Nephron (organoid): Measurements from ENCODE around the gene ZNF525.
"Not testable (repeated sequence)": the region's sequence is repeated elsewhere in the genome, so short reads cannot be mapped to it uniquely, and the experiment has no call there.

Experiments used
- H3K27ac Mint-ChIP-seq, 3 experiments: 2 replicates each; pipeline ENCODE4 v1.8.0; 2020; ENCODE audit warnings: mixed read lengths in 3 of 3, mild to moderate bottlenecking in 2 of 3, moderate library complexity in 1 of 3
- H3K27me3 Mint-ChIP-seq: 2 replicates; pipeline ENCODE4 v1.8.0; 2021; ENCODE audit warnings: low read depth, mild to moderate bottlenecking, moderate library complexity, mixed read lengths
- H3K36me3 Mint-ChIP-seq: 2 replicates; pipeline ENCODE4 v1.8.0; 2020; ENCODE audit warnings: low read depth, mixed read lengths
- H3K4me1 Mint-ChIP-seq: 2 replicates; pipeline ENCODE4 v1.8.0; 2020; ENCODE audit warnings: mixed read lengths
- H3K4me3 Mint-ChIP-seq, 3 experiments: 2 replicates each; pipeline ENCODE4 v1.8.0; 2020; ENCODE audit warnings: mild to moderate bottlenecking in 3 of 3, mixed read lengths in 3 of 3, moderate library complexity in 2 of 3
- H3K9me3 Mint-ChIP-seq: 2 replicates; pipeline ENCODE4 v1.8.0; 2020; ENCODE audit warnings: mixed read lengths
- TF ChIP-seq, protein P1 (sequence below), 3 experiments: fragments of 200-600 bp; sonication (generic); IDR thresholded peaks; one replicate each; pipeline ENCODE4 v1.5.0; 2021; ENCODE audit warnings: antibody characterized with exemption in 3 of 3; ENCODE audit not compliant: unreplicated experiment in 3 of 3

ZNF525 gene

DNA sequence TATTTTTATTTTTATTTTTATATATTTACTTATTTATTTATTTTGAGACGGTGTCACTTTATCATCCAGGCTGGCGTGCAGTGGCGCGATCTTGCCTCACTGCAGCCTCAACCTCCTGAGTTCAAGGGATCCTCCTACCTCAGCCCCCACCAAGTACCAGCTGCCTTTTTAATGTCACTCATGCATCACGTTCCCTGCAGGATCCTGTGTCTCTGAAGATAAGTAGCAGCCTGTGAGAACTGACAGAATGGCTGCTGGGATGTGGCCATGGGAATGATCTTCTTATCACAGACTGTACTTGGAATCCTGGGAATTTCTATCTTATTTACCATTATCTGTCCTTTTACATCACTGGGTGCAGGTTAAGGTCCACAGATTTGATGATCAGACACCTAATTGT, 57.0 kb downstream of the ZNF525 start:
- TF ChIP-seq, protein P1, sequence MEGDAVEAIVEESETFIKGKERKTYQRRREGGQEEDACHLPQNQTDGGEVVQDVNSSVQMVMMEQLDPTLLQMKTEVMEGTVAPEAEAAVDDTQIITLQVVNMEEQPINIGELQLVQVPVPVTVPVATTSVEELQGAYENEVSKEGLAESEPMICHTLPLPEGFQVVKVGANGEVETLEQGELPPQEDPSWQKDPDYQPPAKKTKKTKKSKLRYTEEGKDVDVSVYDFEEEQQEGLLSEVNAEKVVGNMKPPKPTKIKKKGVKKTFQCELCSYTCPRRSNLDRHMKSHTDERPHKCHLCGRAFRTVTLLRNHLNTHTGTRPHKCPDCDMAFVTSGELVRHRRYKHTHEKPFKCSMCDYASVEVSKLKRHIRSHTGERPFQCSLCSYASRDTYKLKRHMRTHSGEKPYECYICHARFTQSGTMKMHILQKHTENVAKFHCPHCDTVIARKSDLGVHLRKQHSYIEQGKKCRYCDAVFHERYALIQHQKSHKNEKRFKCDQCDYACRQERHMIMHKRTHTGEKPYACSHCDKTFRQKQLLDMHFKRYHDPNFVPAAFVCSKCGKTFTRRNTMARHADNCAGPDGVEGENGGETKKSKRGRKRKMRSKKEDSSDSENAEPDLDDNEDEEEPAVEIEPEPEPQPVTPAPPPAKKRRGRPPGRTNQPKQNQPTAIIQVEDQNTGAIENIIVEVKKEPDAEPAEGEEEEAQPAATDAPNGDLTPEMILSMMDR (IDR thresholded peaks at IDR 0.05; ENCODE audit: unreplicated experiment in 3 of 3) = no peak
- Mint-ChIP-seq H3K36me3 (peaks cover 7% of the 10 kb centered on the region), H3K27ac (no peak overlapping the region), H3K4me3 (no peak overlapping the region), H3K27me3 (peaks cover 3% of the 10 kb centered on the region), H3K4me1 (no peaks in the 10 kb centered on the region), H3K9me3 (peaks cover 2% of the 10 kb centered on the region)

DNA sequence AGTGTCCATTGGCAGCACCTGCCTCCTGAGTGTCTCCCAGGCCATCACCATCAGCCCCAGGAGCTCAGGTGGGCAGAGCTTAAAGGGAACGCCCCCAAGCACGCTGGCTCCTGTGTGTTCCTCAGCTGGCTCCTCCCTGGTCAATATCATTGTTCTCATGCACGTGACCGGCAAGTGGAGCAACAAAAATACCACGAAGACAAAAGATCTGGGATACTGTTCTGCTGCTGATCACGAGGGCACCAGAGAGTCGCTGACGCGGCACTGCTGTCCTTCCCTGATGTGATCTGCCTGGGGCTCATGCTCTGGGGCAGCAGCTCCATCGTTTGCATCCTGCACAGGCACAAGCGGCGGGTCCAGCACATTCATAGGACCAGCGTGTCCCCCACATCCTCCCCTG, 57.6 kb downstream of the ZNF525 start:
- H3K36me3 Mint-ChIP-seq, H3K27ac Mint-ChIP-seq, H3K4me3 Mint-ChIP-seq, H3K27me3 Mint-ChIP-seq, H3K9me3 Mint-ChIP-seq, H3K4me1 Mint-ChIP-seq: not testable (repeated sequence)

DNA sequence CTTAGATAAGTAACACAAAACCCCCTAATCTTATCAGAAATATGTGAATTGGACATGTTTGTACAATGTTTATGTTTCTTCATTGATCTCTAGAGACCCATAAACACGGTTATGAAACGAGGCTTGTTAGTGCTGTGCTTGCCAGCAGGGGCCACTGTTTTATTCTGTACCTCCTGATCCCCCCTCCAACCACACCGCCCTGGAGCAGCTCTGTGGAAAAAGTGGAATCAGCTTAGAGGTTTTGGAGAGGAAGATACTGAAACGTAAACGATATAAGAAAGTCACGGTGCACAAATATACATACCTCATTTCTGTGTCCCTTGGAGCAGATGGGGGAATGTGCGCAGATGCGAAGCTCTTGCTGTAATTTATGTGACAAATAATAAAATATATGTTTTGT, 58.2 kb downstream of the ZNF525 start:
- not testable (repeated sequence) for H3K4me1 Mint-ChIP-seq, H3K36me3 Mint-ChIP-seq, H3K4me3 Mint-ChIP-seq, H3K9me3 Mint-ChIP-seq, H3K27me3 Mint-ChIP-seq, H3K27ac Mint-ChIP-seq
- TF ChIP-seq, protein P1 (IDR thresholded peaks at IDR 0.05; ENCODE audit: unreplicated experiment in 3 of 3) = peak in 2 of 3 experiments; percentile 12 to 26

DNA sequence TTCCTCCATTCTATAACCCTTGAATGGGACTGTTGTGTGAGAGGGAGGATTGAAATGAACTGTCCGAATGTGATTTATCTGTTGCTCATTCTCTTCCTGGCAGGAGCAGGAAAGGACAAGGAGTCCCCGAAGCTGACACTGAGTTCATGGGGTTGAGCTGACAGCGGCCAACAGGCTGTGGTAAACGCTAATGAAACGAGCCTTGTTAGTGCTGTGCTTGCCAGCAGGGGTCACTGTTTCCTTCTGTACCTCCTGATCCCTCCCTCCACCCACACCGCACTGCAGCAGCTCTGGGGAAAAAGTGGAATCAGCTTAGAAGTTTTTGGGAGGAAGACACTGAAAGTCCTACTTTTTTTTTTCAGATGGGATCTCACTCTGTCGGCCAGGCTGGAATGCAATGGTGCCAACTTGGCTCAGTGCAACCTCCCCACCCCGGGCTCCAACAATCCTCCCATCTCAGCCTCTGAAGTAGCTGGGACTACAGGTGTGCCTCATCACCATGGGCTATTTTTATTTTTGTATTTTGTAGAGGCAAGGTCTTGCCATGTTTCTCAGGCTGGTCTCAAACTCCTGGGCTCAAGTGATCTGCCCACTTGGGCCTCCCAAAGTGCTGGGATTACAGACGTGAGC, 59.6 kb downstream of the ZNF525 start:
- no peaks in the 10 kb centered on the region for H3K36me3 Mint-ChIP-seq
- no peaks in the 10 kb centered on the region for H3K4me1 Mint-ChIP-seq
- TF ChIP-seq, protein P1 (IDR thresholded peaks at IDR 0.05; ENCODE audit: unreplicated experiment in 3 of 3) = peak; percentile 75 to 84 (median 80)
- no peaks in the 10 kb centered on the region for H3K9me3 Mint-ChIP-seq
- H3K4me3 Mint-ChIP-seq = peak overlapping the region in 1 of 3 experiments; percentile 34
- peak overlapping the region in 1 of 3 experiments; percentile 54 for H3K27ac Mint-ChIP-seq
- peaks cover 3% of the 10 kb centered on the region for H3K27me3 Mint-ChIP-seq

DNA sequence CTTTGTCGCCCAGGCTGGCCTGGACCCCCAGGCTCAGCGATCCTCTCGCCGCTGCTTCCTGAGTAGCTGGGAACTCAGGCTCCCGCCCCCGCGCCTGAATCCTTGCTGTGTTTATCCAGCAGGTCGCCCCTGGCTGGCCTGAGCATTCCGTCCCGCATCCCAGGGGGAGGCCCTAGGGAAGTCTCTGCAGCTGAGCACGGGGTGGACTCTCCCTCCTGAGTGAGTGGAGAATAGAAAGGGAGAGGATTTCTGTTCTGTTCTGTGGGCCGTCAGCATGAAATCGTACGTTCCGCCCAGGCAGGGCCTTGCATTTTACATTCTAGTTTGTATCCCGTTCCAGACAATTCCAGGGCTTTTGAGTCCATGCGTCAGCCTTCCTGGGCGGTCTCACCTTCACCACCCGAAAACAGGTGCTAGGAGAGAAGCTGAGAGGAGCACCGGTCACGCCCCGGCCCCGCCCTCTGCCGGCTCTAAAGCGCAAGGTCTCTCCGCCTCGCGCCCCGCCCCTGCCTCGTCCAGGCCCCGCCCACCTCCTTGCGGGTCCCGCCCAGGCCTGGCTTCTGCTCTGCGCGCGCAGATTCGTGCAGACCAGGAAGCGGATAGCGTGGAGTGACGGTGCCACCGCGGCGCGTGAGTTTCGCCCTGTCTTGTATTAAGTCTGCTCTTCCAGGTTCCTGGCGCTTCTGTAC, 66.0 kb downstream of the ZNF525 start, which contains the start of gene ZNF761:
TSS of gene ZNF761 (plus strand) at position 586 of the 689 bp plus-strand sequence. CDS start 15,285 bp downstream, outside the sequence.
- Mint-ChIP-seq H3K27me3 (no peaks in the 10 kb centered on the region), H3K4me3 (peak within 1 kb of the TSS; percentile 86 to 90 (median 89)), H3K36me3 (peaks cover 28% of the 10 kb centered on the region), H3K4me1 (peaks cover 21% of the 10 kb centered on the region), H3K27ac (peak within 1 kb of the TSS; percentile 88 to 99 (median 97)), H3K9me3 (no peaks in the 10 kb centered on the region)
- TF ChIP-seq, protein P1 (IDR thresholded peaks at IDR 0.05; ENCODE audit: unreplicated experiment in 3 of 3) = peak; percentile 35 to 49 (median 40)

DNA sequence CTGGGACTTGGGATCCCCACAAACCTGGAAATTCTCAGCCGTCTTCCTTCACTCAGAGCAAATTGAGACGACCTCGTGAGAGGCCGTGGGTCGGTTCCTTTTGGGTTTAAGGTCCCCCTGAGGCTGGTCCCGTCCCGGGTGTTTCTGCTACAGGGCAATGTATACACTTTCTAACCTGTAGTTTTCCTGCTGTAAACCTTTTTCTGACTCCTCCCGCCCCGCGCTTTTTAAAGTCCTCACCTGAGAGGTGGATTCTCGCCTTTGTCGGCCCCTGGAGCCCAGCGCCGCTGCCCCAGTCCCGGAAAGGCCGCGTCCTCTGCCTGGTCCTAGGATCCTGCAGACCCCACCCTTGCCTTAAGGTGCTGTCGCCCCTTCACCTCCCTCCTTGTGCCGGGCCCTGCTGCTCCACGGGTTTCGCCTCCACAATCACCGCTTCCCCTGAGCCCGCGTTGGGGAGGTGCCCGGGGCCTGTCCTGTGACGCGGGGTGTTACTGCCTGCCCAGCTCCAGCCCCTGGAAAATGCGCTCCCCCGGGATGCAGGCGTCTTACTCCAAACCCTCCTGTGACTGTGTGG, 66.7 kb downstream of the ZNF525 start:
- TF ChIP-seq, protein P1 (IDR thresholded peaks at IDR 0.05; ENCODE audit: unreplicated experiment in 3 of 3) = no peak
- no peaks in the 10 kb centered on the region for H3K27me3 Mint-ChIP-seq
- no peaks in the 10 kb centered on the region for H3K9me3 Mint-ChIP-seq

More for the DNA sequence above, 66.7 kb downstream of the ZNF525 start:
- peak overlapping the region; percentile 86 to 90 (median 89) for H3K4me3 Mint-ChIP-seq
- H3K4me1 Mint-ChIP-seq = peaks cover 21% of the 10 kb centered on the region
- H3K36me3 Mint-ChIP-seq = peaks cover 29% of the 10 kb centered on the region
- peak overlapping the region; percentile 88 to 99 (median 97) for H3K27ac Mint-ChIP-seq
